HepG2 (cell line): ENCODE measurements around the gene CS. TPM values are rescaled to one million over a fixed set of nuclear protein-coding genes. Genes with fewer than 3 reads are reported as not detected.

Experiments used
- BORCS8-MEF2B ChIP-seq: sonication (generic); formaldehyde crosslinking; IDR thresholded peaks from 2 replicates; pipeline ENCODE4 v1.8.0; 2022; ENCODE audit warnings: mild to moderate bottlenecking, missing genetic modification reagents
- CCDC6 ChIP-seq: sonication (generic); formaldehyde crosslinking; IDR thresholded peaks from 2 replicates; pipeline ENCODE4 v1.8.1; 2022; ENCODE audit warnings: mild to moderate bottlenecking, missing genetic modification reagents, moderate library complexity
- HNF4A ChIP-seq: sonication (generic); formaldehyde crosslinking; IDR thresholded peaks from 2 replicates; pipeline ENCODE4 v1.4.0; 2020; ENCODE audit warnings: missing genetic modification reagents
- SSRP1 ChIP-seq: IDR thresholded peaks from 2 replicates; pipeline ENCODE4 v1.6.1; 2016; ENCODE audit warnings: control low read depth
- TBP ChIP-seq: sonication (generic); formaldehyde crosslinking; IDR thresholded peaks from 2 replicates; pipeline ENCODE4 v1.5.0; 2020; ENCODE audit warnings: missing genetic modification reagents
- ZBTB38 ChIP-seq: sonication (generic); formaldehyde crosslinking; IDR thresholded peaks from 2 replicates; pipeline ENCODE4 v1.5.1; 2020; ENCODE audit warnings: mild to moderate bottlenecking, missing genetic modification reagents
- ZC3H13 ChIP-seq: sonication (generic); formaldehyde crosslinking; IDR thresholded peaks from 2 replicates; pipeline ENCODE4 v1.8.1; 2023; ENCODE audit warnings: mild to moderate bottlenecking, missing genetic modification reagents, moderate library complexity
- ZEB1 ChIP-seq: IDR thresholded peaks from 2 replicates; pipeline ENCODE4 v1.6.1; 2012; ENCODE audit warnings: mild to moderate bottlenecking, low read depth, inconsistent platforms; ENCODE audit not compliant: insufficient replicate concordance
- ZNF160 ChIP-seq: sonication (generic); formaldehyde crosslinking; IDR thresholded peaks from 2 replicates; pipeline ENCODE4 v1.8.0; 2022; ENCODE audit warnings: mild to moderate bottlenecking, inconsistent platforms, missing genetic modification reagents
- ZNF335 ChIP-seq: sonication (generic); formaldehyde crosslinking; IDR thresholded peaks from 2 replicates; pipeline ENCODE4 v1.4.0; 2020; ENCODE audit warnings: missing genetic modification reagents
- ZNF430 ChIP-seq: sonication (generic); formaldehyde crosslinking; IDR thresholded peaks from 2 replicates; pipeline ENCODE4 v1.9.0; 2021; ENCODE audit warnings: mild to moderate bottlenecking, missing genetic modification reagents
- ZNF446 ChIP-seq: sonication (generic); formaldehyde crosslinking; IDR thresholded peaks from 2 replicates; pipeline ENCODE4 v1.5.0; 2020; ENCODE audit warnings: mild to moderate bottlenecking, missing genetic modification reagents
- ZNF776 ChIP-seq: sonication (generic); formaldehyde crosslinking; IDR thresholded peaks from 2 replicates; pipeline ENCODE4 v1.4.0; 2020; ENCODE audit warnings: mild to moderate bottlenecking, missing genetic modification reagents
- polyA plus RNA-seq, 8 experiments: library from polyadenylated mRNA; depleted of rRNA in 3 of 8; stranded (reverse) in 7 of 8; unstranded in 1 of 8; fragments of >200 nt; fragmentation: Illumina TruSeq in 4 of 8; extraction: Trizol in 4 of 8; gene quantifications; 2 replicates each; pipeline versions ENCODE4 v1.2.1 to v1.2.3, GENCODE V29; 2011 to 2016; ENCODE audit warnings: low read depth in 4 of 8, missing spikeins in 1 of 8, mixed read lengths in 1 of 8; ENCODE audit not compliant: insufficient read depth in 1 of 8
- total RNA-seq, 5 experiments: library from RNA; depleted of rRNA; stranded (reverse); fragments of >200 nt; fragmentation: Illumina TruSeq; extraction: Trizol; gene quantifications; 2 replicates each; pipeline ENCODE4 v1.2.3, GENCODE V29; 2016; ENCODE audit warnings: low read depth in 1 of 5
- TF ChIP-seq, protein P1 (sequence below): sonication (generic); formaldehyde crosslinking; IDR thresholded peaks from 2 replicates; pipeline ENCODE4 v1.5.0; 2020; ENCODE audit warnings: mild to moderate bottlenecking, missing genetic modification reagents, borderline replicate concordance
- TF ChIP-seq, protein P2 (sequence below): sonication (generic); formaldehyde crosslinking; IDR thresholded peaks from 2 replicates; pipeline ENCODE4 v1.5.1; 2020; ENCODE audit warnings: mild to moderate bottlenecking, missing genetic modification reagents, borderline replicate concordance

CS gene
- total and polyA plus RNA-seq, 2 of the 13 experiments (the other 11 are each of a cell fraction or from before 2014, with no cell fraction given): 173 to 175 TPM

GRCh38 chr12:56300644-56301464, 724 bp upstream of the CS start (continued):
- TF ChIP-seq, protein P1, sequence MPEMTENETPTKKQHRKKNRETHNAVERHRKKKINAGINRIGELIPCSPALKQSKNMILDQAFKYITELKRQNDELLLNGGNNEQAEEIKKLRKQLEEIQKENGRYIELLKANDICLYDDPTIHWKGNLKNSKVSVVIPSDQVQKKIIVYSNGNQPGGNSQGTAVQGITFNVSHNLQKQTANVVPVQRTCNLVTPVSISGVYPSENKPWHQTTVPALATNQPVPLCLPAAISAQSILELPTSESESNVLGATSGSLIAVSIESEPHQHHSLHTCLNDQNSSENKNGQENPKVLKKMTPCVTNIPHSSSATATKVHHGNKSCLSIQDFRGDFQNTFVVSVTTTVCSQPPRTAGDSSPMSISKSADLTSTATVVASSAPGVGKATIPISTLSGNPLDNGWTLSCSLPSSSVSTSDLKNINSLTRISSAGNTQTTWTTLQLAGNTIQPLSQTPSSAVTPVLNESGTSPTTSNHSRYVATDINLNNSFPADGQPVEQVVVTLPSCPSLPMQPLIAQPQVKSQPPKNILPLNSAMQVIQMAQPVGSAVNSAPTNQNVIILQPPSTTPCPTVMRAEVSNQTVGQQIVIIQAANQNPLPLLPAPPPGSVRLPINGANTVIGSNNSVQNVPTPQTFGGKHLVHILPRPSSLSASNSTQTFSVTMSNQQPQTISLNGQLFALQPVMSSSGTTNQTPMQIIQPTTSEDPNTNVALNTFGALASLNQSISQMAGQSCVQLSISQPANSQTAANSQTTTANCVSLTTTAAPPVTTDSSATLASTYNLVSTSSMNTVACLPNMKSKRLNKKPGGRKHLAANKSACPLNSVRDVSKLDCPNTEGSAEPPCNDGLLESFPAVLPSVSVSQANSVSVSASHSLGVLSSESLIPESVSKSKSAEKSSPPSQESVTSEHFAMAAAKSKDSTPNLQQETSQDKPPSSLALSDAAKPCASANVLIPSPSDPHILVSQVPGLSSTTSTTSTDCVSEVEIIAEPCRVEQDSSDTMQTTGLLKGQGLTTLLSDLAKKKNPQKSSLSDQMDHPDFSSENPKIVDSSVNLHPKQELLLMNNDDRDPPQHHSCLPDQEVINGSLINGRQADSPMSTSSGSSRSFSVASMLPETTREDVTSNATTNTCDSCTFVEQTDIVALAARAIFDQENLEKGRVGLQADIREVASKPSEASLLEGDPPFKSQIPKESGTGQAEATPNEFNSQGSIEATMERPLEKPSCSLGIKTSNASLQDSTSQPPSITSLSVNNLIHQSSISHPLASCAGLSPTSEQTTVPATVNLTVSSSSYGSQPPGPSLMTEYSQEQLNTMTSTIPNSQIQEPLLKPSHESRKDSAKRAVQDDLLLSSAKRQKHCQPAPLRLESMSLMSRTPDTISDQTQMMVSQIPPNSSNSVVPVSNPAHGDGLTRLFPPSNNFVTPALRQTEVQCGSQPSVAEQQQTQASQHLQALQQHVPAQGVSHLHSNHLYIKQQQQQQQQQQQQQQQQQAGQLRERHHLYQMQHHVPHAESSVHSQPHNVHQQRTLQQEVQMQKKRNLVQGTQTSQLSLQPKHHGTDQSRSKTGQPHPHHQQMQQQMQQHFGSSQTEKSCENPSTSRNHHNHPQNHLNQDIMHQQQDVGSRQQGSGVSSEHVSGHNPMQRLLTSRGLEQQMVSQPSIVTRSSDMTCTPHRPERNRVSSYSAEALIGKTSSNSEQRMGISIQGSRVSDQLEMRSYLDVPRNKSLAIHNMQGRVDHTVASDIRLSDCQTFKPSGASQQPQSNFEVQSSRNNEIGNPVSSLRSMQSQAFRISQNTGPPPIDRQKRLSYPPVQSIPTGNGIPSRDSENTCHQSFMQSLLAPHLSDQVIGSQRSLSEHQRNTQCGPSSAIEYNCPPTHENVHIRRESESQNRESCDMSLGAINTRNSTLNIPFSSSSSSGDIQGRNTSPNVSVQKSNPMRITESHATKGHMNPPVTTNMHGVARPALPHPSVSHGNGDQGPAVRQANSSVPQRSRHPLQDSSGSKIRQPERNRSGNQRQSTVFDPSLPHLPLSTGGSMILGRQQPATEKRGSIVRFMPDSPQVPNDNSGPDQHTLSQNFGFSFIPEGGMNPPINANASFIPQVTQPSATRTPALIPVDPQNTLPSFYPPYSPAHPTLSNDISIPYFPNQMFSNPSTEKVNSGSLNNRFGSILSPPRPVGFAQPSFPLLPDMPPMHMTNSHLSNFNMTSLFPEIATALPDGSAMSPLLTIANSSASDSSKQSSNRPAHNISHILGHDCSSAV (CRISPR knock-in tag): no peak
- 0 out of 2 replicates have a peak, but pooled peaks have one; percentile 41 for TF ChIP-seq ZNF446 (CRISPR knock-in tag)
- peak; percentile 1; the same call in 1 of the 2 replicates for TF ChIP-seq HNF4A (CRISPR knock-in tag)
- 0 out of 2 replicates have a peak, but pooled peaks have one; percentile 3 for TF ChIP-seq SSRP1 (CRISPR knock-in tag)
- TF ChIP-seq CCDC6 (CRISPR knock-in tag): 0 out of 2 replicates have a peak, but pooled peaks have one; percentile 50
- 0 out of 2 replicates have a peak, but pooled peaks have one; percentile 18 for TF ChIP-seq ZNF430
- peak; percentile 11 for TF ChIP-seq ZEB1
- TF ChIP-seq ZC3H13: 0 out of 2 replicates have a peak, but pooled peaks have one; percentile 13
- TF ChIP-seq TBP (CRISPR knock-in tag): no peak
- TF ChIP-seq ZNF160 (CRISPR knock-in tag): no peak
- TF ChIP-seq BORCS8-MEF2B (CRISPR knock-in tag): 0 out of 2 replicates have a peak, but pooled peaks have one; percentile 30
- TF ChIP-seq, protein P2, sequence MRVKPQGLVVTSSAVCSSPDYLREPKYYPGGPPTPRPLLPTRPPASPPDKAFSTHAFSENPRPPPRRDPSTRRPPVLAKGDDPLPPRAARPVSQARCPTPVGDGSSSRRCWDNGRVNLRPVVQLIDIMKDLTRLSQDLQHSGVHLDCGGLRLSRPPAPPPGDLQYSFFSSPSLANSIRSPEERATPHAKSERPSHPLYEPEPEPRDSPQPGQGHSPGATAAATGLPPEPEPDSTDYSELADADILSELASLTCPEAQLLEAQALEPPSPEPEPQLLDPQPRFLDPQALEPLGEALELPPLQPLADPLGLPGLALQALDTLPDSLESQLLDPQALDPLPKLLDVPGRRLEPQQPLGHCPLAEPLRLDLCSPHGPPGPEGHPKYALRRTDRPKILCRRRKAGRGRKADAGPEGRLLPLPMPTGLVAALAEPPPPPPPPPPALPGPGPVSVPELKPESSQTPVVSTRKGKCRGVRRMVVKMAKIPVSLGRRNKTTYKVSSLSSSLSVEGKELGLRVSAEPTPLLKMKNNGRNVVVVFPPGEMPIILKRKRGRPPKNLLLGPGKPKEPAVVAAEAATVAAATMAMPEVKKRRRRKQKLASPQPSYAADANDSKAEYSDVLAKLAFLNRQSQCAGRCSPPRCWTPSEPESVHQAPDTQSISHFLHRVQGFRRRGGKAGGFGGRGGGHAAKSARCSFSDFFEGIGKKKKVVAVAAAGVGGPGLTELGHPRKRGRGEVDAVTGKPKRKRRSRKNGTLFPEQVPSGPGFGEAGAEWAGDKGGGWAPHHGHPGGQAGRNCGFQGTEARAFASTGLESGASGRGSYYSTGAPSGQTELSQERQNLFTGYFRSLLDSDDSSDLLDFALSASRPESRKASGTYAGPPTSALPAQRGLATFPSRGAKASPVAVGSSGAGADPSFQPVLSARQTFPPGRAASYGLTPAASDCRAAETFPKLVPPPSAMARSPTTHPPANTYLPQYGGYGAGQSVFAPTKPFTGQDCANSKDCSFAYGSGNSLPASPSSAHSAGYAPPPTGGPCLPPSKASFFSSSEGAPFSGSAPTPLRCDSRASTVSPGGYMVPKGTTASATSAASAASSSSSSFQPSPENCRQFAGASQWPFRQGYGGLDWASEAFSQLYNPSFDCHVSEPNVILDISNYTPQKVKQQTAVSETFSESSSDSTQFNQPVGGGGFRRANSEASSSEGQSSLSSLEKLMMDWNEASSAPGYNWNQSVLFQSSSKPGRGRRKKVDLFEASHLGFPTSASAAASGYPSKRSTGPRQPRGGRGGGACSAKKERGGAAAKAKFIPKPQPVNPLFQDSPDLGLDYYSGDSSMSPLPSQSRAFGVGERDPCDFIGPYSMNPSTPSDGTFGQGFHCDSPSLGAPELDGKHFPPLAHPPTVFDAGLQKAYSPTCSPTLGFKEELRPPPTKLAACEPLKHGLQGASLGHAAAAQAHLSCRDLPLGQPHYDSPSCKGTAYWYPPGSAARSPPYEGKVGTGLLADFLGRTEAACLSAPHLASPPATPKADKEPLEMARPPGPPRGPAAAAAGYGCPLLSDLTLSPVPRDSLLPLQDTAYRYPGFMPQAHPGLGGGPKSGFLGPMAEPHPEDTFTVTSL (CRISPR knock-in tag): no peak
- peak; percentile 26; the same call in 1 of the 2 replicates for TF ChIP-seq ZBTB38 (CRISPR knock-in tag)
- no peak for TF ChIP-seq ZNF776 (CRISPR knock-in tag)
- TF ChIP-seq ZNF335: peak; percentile 97
